ENCODE results near the gene GABRB1.

Gene GABRB1

DNA sequence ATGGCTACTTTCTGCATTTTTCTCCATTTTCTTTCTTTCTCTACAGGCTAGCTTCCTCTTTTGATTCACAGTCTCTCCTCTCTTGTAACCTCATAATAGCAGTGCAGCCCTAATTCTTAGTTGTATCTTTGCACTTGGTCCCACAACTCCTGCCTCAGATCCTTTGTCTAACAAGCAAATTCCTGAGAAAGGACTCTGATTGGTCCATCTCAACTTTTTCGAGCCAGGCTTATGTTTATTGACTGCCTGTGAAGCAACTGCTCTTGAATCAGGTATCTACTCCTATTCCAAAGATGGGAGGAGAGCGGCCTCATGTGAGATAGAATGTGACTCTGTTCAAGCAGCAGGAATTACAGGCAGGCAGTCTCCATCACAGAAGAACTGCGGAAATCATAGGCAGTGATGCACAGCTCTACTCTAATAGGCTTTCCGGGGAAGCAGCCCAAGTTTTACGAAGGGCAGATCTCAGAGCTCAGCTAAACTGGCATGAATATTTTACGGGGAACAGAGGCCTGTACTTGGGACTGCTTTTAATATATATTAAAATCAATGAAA lies 123.5 kb downstream of the GABRB1 start:
- no peak for DNase-seq (ENCODE audit: low read depth in 2 of 2)
- no peak overlapping the region for H3K4me3 ChIP-seq (replicated peaks in 1 of 2; ENCODE audit: low read depth in 2 of 2, low read length in 2 of 2)
- TF ChIP-seq, protein P1, sequence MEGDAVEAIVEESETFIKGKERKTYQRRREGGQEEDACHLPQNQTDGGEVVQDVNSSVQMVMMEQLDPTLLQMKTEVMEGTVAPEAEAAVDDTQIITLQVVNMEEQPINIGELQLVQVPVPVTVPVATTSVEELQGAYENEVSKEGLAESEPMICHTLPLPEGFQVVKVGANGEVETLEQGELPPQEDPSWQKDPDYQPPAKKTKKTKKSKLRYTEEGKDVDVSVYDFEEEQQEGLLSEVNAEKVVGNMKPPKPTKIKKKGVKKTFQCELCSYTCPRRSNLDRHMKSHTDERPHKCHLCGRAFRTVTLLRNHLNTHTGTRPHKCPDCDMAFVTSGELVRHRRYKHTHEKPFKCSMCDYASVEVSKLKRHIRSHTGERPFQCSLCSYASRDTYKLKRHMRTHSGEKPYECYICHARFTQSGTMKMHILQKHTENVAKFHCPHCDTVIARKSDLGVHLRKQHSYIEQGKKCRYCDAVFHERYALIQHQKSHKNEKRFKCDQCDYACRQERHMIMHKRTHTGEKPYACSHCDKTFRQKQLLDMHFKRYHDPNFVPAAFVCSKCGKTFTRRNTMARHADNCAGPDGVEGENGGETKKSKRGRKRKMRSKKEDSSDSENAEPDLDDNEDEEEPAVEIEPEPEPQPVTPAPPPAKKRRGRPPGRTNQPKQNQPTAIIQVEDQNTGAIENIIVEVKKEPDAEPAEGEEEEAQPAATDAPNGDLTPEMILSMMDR (IDR thresholded peaks at IDR 0.05; ENCODE audit: low read depth, low read length), result no peak

DNA sequence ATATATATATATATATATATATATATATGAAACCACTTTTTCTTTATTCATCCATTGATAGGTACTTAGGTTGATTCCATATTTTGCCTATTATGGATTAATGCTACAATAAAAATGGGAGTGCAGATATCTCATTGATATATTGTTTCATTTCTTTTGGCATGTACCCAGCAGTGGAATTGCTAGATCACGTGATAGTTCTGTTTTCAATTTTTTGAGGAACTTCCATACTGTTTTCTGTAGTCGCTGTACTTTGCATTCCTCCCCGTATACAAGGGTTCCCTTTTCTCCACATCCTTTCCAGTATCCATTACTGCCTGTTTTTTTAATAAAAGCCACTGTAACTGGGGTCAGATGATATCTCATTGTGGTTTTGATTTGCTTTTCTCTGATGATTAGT lies 124.6 kb downstream of the GABRB1 start:
- DNase-seq (ENCODE audit: low read depth in 2 of 2), result no peak
- H3K4me3 ChIP-seq (replicated peaks in 1 of 2; ENCODE audit: low read depth in 2 of 2, low read length in 2 of 2), result no peak overlapping the region
- TF ChIP-seq, protein P1 (IDR thresholded peaks at IDR 0.05; ENCODE audit: low read depth, low read length), result no peak

DNA sequence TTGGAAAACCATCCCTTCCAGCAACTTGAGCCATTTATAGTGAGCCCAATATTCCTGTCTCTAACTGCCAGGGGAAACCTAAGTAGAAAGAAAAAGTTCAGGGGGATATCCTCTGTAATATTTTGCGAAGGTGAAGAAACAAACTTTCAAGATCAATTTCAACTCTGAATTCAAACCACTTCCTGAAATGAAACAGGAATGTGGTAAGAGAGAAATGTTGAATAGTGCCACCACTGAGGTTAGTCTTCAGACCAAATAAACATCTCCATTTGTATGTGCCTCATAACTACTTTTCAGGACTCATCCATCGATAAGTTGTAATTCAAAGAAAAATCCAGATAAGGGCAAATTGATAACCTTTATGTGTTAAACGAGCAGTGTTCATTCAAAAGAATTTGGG lies 128.7 kb downstream of the GABRB1 start:
- TF ChIP-seq, protein P1 (IDR thresholded peaks at IDR 0.05; ENCODE audit: low read depth, low read length), result no peak
- no peak for DNase-seq (ENCODE audit: low read depth in 2 of 2)

DNA sequence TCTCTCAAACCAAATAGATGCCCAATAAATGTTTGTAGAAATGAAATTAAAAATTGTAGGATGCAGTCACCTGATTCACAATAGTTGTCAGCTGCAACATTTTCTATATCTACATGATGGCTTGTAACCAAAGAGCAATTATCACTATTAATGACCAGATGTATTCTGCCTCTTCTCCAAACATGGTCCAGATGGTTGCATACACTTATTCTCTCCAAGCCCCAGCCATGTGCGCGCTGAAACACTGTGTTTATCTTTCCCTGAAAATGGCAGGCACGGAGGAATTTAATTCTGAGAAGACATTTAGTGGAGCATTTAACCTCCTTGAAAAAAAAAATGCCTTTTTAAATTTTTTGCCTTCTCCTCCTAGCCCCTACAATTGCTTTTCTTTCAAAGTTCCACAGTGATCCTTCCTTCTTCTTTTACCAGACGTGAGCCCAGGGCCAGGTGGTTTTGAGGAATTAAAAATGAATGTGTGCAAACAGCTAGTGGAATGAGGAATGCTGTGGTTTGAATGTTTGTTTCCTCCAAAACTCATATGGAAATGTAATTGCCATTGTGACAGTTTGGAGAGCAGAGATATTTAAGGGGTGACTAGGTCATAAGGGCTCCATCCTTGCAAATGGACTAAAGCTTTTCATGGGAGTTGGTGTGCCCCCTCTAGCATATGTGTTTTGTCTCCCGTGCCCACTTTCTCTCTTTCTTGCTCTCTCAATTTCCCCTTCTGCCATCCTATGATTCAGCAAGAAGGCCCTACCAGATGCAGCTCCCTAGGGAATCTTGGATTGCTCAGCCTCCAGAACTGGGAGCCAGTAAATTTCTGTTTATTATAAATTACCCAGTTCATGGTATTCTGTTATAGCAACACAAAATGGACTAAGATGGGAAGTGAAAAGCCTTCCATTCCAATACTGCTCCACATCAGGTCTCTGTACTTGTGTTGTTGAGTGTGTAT lies 136.0 kb downstream of the GABRB1 start:
- TF ChIP-seq, protein P1 (IDR thresholded peaks at IDR 0.05; ENCODE audit: low read depth, low read length), result no peak
- peak in 1 of 2 donors; percentile 48 for DNase-seq (ENCODE audit: low read depth in 2 of 2)
- no peak overlapping the region for H3K4me3 ChIP-seq (replicated peaks in 1 of 2; ENCODE audit: low read depth in 2 of 2, low read length in 2 of 2)

More for the DNA sequence above, 128.7 kb downstream of the GABRB1 start:
- no peak overlapping the region for H3K4me3 ChIP-seq (replicated peaks in 1 of 2; ENCODE audit: low read depth in 2 of 2, low read length in 2 of 2)

DNA sequence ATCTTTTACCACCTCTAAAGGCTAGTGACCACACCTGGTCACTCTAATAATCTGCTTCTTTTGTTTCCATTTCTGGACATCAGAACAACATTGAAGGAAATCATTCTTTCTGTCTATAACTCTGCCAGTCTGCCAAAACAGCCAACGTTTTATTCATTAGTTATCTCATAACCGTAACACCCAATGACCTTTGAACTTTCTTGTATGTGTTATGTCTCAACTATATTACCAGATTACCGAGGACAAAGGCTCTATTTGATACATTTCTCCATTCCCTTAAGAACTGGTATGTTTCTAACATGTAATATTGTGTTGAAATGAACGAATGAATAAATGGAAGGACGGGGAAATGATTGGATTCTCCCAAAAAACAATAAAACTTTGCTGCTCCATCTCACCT lies 152.7 kb downstream of the GABRB1 start:
- DNase-seq (ENCODE audit: low read depth in 2 of 2), result no peak
- TF ChIP-seq, protein P1 (IDR thresholded peaks at IDR 0.05; ENCODE audit: low read depth, low read length), result no peak
- H3K4me3 ChIP-seq (replicated peaks in 1 of 2; ENCODE audit: low read depth in 2 of 2, low read length in 2 of 2), result no peak overlapping the region

DNA sequence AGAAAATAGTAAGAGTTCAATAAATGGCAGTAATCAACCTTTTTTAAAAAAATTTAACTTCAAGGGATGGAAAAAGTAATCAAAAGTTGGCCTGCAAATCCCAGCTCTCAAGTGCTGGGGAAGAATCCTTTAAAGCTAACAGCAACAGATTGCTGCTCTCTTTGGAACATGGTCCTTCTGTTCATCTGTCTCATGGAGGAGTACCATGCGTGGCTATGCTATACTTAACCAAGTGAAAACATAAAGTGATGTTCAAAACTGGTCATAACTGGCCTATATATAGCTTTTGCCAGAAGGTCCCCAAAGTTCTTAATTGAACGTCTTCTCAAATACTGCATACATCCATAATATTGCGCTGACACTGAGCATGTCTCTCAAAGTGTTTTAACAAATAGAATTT lies 154.4 kb downstream of the GABRB1 start:
- H3K4me3 ChIP-seq (replicated peaks in 1 of 2; ENCODE audit: low read depth in 2 of 2, low read length in 2 of 2), result no peak overlapping the region
- no peak for DNase-seq (ENCODE audit: low read depth in 2 of 2)
- TF ChIP-seq, protein P1 (IDR thresholded peaks at IDR 0.05; ENCODE audit: low read depth, low read length), result no peak
